CD4-positive, alpha-beta T cell treated with Interleukin-10 for 1 hour (primary cell): ENCODE results near the gene CYP26B1.

Experiments used
- DNase-seq: peaks from one replicate; pipeline ENCODE4 v3.0.0-alpha.2; 2020

CYP26B1 gene

DNA sequence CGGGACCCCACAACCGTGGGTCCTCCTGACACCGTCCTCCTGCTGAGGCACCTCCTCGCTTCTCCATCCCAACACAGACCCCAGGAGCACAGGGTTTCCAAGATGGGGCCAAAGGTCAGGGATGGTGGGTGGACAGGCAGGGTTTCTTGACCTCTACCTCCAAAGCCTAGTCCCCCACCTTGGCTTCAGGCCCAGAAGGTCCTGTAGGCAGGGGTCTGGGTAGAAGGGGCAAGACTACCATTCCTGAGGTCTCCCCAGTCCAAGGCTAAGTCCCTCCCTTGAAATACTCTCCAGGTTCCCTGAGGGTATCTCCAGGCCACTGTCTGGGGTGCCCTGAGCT lies 7.1 kb downstream of the CYP26B1 start:
- no peak for DNase-seq

DNA sequence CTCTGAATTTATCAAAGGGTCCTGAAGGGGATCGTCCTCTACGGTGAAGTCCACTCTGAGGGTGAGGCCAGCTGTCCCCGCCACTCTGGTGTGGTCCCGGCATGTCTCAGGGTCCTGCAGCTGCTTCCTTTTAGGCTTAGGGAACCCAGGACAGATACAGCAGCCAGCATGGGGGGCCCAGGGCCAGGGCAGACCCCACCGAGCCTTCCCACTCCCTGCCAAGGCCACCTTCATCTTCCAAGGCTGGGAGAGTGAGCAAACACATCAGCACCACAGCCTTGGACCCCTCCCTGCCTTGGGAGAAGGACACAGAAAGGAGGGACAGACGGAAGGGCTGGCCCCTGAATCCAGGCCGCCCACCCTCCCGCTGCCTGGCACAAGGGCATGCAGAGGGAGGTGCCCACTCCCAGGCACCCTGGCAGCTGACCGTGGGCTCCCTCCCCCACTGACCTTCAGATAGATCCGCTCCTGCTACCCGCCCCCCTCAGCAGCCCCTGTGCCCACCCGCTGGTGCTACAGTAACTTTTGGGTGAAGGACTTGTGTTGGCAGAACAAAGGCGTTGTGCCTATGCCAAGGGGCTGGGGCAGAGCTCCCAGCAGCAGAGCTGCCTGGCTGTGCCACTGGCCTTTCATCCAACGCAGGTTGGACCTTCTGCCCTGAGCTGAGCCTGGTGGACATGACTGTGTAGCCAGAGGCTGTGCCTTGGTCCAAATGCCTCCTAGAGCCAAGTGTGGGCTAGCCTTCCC lies 7.6 kb downstream of the CYP26B1 start:
- no peak for DNase-seq

- DNase-seq = no peak
Observed at GRCh38 chr2:72139471-72139873, 8.2 kb downstream of the CYP26B1 start.

DNA sequence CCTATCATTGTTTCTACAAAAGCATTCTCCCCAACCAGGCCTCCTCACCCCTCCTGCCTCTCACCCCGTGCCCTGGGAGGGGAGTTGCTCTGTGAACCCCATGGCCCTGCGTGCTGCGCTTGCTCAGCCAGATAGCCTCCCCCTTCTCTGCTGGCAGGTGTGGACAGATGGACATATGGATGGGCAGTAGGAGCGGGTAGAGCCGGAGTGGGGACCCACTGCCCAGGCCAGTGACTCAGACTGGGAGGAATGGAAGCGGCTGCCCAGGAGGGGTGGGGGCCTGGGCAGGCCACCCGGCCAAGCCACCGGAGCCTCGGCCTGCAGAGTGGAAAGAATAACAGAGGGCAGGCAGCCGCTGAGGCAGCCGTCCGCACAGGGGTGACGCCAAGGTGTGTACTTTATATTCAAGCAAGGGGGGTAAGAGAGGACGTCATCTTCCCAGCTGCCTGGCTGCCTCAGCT lies 8.7 kb downstream of the CYP26B1 start:
- DNase-seq = no peak

GRCh38 chr2:72138011-72138881 lies 9.4 kb downstream of the CYP26B1 start:
- DNase-seq = no peak

DNA sequence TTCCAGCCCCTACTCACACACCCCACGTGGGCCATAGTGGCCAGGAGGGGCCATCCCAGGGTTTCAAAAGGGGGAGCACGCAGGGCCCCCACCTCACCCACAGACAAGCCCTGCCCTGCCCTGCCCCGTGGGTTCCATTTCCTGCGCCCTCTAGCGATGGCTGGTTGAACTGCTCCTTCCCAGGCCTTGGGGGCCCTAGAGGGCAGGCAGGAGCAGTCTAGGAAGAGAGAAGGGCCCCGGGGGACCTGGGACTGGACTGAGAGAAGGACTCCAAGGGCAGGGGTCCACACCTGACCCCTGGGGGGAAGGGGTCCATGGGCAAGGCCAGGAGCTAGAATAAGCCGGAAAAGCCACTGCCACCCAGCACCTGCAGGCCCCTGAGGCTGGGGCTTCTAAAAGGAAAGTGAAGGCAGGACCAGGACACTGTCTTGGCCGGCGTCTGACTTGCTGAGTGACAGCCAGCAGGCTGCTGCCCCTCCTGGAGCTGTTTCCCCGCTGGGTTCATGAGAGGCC lies 10.1 kb downstream of the CYP26B1 start:
- peak; percentile 48 for DNase-seq

- DNase-seq = no peak
Observed at GRCh38 chr2:72136933-72137497, 10.6 kb downstream of the CYP26B1 start.

GRCh38 chr2:72136331-72136730 lies 11.3 kb downstream of the CYP26B1 start:
- DNase-seq = no peak

GRCh38 chr2:72135921-72136320 lies 11.7 kb downstream of the CYP26B1 start:
- DNase-seq = no peak

DNA sequence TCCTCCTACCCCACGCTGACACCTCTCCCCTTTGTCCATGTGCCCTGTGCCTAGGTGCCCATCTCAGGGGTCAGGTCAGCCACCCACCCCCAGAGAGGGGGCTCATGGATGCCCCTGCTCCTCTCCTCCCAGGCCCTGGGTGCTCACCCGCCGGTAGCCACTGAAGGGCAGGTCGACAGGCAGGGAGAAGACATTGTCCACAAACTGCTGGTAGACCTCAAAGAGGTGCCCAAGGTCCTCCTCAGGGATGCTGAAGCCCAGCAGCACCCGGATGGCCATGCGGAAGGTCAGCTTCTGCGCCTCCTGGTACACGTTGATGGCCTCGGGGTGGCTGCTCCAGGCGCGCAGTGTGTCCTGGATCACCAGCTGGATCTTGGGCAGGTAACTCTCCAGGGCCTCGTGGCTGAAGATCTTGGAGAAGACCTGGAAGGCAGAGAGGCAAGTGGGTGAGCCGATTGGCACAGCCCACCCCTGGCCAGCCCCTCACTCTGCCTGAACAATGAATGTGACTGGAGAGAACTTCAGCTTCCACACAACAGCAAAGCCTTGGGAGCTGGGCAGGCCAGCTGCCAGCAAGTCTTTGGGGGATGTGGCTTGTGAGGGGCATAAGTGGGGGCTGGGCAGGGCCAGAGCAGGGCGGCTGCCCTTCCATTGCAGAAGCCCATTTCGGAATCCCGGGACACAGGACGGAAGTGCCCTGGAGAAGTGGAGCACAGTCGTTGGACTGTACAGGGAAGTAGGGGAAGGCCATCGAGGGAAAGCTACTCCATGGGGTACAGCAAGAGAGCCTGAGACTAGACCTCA lies 12.5 kb downstream of the CYP26B1 start:
- no peak for DNase-seq

GRCh38 chr2:72134408-72134996 lies 13.2 kb downstream of the CYP26B1 start:
- DNase-seq = no peak

- no peak for DNase-seq
Observed at GRCh38 chr2:72133721-72134407, 13.8 kb downstream of the CYP26B1 start.

- DNase-seq = no peak
Observed at GRCh38 chr2:72132981-72133720, 14.5 kb downstream of the CYP26B1 start.

DNA sequence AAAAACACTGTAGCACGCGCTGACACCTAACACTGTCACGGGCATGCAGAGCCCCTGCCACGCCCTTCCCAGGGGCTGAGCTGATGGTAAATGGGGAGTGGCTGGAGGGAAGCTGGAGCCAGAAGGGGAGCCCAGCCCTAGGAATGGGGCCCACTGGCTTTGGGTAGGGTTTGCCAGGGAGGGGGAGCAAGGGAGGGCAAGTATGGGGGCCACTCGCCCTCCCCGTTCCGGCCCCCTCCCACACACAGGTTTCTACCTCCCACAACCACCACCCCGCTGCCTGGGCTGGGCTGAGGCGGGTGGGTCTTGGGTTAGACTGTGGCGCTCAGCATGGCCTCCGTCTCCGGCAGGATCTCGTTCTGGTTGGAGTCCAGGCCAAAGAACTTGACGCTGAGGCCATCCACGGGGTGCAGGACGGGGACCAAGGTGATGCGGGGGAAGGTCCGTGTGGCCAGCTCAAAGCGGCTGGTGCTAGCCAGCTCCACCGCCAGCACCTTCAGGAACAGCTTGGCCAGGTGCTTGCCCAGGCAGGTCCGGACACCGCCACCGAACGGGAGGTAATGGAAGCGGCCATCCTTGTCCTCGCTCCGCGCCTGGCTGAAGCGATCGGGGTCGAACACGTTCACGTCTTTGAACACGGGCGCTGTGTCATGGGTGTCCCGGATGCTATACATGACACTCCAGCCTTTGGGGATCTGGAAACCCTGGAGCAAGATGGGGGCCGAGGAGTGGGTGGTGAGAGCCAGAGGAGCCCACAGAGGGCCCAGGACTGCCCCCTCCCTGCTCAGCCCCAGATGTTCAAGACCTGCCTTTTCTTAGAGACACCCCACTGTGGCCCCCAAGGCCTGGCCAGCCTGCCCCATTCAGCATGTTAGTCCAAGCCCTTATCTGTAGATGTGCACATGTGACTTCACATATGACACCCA lies 15.5 kb downstream of the CYP26B1 start:
- no peak for DNase-seq

DNA sequence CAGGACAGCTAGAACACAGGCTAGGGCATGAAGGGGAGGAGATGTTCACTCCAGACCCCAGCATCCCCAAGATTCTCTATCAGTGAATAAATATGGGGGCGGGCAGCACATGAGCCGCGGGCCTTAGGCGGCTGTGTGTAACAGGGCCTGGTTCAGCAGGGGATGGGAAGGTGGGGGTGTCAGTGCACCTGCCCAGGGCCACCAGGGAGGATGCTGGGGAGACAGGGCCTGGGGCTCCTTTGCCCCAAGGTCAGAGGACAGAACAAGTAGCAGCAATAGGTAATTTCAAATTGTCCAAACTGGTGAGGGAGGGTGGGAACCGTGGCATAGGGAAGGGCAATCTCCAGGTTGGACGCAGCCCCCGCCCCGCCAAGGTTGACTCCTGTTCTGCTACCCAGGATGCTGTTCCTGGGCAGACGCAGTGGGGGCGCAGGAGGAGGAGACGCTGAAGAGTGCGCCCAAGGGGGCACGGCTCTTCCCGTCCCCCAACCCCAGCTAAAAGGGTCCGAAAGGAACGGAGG lies 16.2 kb downstream of the CYP26B1 start:
- DNase-seq = no peak

DNA sequence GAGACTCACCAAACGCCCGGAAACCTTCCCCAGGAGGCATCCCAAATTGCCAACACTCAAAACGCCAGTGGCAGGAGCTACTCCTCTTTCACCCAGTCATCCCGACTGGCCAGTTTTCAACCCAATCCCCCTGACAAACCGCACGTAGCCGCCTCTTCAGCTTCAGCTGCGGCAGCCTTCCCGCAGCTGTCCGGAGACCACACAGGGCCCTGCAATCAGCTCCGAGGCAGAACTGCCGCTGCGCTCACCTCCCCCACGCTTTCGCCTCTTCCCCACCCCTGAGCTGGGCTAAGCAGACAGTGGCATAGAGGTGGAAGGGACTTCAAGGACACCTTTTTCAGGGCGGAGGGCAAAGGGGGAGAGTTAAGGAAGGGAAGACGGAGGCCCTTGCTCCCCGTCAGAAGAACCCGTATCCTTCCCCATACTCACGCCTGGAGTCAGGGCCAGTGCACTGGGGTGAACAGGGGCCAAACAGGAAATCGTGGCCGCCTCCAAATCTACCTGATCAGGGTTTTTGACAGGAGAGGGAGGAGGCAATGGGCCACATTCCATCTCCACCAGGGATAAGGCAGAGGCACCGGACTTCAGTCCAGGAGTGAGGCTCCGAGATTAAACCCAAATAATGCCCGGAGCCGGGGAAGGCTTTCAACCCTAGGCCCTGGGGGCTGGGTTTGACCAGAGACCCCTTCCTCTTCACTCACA lies 16.9 kb downstream of the CYP26B1 start:
- no peak for DNase-seq

GRCh38 chr2:72129681-72130340 lies 17.9 kb downstream of the CYP26B1 start:
- no peak for DNase-seq

DNA sequence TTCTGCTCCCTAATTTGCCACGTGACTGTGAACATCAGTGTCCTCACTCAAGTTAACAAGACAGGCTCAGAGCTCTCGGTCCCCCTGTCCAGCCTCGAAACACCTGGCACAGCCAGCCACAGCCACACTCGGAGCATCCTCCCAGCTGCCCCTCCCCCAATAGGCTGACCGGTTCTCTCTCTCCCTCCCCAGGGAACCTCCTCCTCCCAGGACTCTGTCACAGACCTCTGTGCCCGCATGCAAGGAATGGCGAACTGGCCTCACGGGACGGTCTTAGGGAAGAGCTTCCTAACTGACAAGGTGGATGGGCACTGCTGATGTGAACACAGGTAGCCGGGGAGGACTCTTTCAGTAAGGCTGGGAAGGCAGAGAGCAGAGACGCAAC lies 18.8 kb downstream of the CYP26B1 start:
- no peak for DNase-seq
